ENCODE measurements around the gene UMODL1. TPM values are rescaled to one million over a fixed set of nuclear protein-coding genes. Genes with fewer than 3 reads are reported as not detected.

Gene UMODL1
- total RNA-seq, 1 donor from 2014 or later, result 0.49 TPM

DNA sequence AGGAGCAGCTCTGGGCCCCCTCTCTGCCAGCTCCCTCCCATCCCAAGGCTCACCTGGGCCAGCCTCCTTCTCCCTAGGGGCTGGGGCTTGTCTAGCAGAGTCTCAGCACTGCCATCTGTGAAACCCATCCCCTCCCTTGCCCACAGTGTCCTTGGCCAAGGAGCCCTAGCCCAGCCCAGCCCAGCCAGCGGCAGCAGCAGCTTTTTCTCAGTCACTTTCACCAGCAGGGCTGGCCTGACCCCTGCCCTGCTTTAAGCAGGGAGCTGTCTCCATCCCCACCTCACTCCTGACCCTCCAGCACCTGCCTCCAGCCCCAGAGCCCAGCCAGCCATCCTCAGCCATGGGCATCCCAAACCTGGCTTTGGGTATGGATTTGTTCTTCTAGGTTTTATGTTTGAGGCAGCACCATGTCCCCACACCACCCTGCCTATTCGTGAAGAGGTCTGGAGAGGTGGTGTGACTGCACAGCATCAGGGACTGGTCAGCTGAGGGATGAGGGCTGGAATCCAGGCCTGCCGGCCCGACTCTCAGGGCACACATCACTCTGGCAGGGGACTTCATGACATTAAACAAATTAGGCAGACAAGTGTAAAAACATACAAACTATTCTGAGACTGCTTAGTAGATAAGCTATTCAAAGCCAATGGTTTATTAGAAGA is 111.7 kb downstream of the UMODL1 start:
- Histone ChIP-seq H3K4me1 (no peaks in the 10 kb centered on the region), H3K9me3 (no peaks in the 10 kb centered on the region), H3K27ac (no peak overlapping the region), H3K36me3 (no peaks in the 10 kb centered on the region), H3K4me3 (no peak overlapping the region), H3K27me3 (no peaks in the 10 kb centered on the region)
- no peak for DNase-seq
- TF ChIP-seq, protein P1, sequence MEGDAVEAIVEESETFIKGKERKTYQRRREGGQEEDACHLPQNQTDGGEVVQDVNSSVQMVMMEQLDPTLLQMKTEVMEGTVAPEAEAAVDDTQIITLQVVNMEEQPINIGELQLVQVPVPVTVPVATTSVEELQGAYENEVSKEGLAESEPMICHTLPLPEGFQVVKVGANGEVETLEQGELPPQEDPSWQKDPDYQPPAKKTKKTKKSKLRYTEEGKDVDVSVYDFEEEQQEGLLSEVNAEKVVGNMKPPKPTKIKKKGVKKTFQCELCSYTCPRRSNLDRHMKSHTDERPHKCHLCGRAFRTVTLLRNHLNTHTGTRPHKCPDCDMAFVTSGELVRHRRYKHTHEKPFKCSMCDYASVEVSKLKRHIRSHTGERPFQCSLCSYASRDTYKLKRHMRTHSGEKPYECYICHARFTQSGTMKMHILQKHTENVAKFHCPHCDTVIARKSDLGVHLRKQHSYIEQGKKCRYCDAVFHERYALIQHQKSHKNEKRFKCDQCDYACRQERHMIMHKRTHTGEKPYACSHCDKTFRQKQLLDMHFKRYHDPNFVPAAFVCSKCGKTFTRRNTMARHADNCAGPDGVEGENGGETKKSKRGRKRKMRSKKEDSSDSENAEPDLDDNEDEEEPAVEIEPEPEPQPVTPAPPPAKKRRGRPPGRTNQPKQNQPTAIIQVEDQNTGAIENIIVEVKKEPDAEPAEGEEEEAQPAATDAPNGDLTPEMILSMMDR (IDR thresholded peaks at IDR 0.05), result no peak
- ATAC-seq, result no peak
- intact Hi-C loops (cut with DNase I), result no loop called here

DNA sequence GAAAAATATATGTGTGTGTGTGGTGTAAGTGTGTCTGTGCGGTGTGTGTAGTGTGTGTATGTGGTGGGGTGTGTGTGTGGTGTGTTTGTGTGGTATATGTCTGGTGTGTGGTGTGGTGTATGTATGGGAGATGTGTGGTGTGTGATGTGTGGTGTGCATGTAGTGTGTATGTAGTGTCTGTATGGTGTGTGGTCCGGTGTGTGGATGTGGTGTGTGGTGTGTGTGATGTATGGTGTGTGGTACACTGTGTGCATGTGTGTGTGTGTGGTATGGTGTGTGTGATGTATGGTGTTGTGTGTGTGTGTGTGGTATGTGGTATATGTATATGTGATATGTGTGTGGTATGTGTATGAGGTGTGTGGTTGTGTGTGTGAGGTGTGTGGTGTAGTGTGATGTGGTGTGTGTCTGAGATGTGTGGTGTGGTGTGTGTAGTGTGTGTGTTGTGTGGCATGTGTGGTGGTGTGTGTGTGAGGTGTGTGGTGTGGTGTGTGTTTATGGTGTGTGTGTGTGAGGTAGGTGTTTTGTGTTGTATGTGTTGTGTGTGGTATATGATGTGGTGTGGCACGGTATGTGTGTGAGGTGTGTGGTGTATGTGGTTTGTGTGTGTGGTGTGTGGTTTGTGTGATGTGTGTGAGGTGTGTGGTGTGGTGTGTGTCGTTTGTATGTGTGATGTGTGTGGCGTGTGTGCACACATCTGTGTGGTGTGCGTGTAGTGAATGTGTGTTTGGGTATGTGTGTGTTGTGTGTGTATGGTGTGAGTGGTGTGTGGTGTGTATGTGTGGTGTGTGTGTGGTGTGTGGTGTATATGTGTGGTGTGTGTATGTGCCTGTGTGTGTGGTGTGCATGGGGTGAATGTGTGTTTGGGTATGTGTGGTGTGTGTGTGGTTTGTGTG is 112.5 kb downstream of the UMODL1 start:
- ATAC-seq (no peak), DNase-seq (no peak)
- TF ChIP-seq, protein P1 (IDR thresholded peaks at IDR 0.05), result no peak
- H3K4me3 ChIP-seq, result no peak overlapping the region
- no peaks in the 10 kb centered on the region for H3K4me1 ChIP-seq
- H3K27me3 ChIP-seq, result no peaks in the 10 kb centered on the region
- H3K9me3 ChIP-seq, result no peaks in the 10 kb centered on the region
- H3K27ac ChIP-seq, result no peak overlapping the region
- intact Hi-C loops (cut with DNase I), result no loop called here
- H3K36me3 ChIP-seq, result no peaks in the 10 kb centered on the region

DNA sequence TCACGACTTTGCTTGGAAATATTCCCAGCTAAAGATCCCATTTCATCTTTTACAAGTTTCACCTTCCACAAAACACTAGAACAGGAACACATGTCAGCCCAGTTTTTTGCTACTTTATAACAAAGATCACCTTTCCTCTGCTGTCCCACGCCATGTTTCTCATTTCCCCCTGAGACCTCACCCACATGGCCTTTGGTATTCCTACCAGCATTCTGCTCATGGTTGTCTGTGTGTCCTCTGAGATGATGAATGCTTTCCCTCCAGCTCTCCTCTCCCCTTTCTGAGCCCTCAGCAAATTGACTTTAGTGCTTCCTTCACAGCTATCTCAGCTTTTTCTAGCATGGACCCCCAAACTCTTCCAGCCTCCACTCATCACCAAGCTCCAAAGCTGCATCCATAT is 115.5 kb downstream of the UMODL1 start:
- TF ChIP-seq, protein P1 (IDR thresholded peaks at IDR 0.05), result no peak
- H3K36me3 ChIP-seq, result no peaks in the 10 kb centered on the region
- no peaks in the 10 kb centered on the region for H3K27me3 ChIP-seq
- no peak for ATAC-seq
- H3K4me3 ChIP-seq, result no peak overlapping the region
- H3K27ac ChIP-seq, result no peak overlapping the region
- intact Hi-C loops (cut with DNase I), result no loop called here
- no peaks in the 10 kb centered on the region for H3K9me3 ChIP-seq
- DNase-seq, result no peak
- H3K4me1 ChIP-seq, result peaks cover 4% of the 10 kb centered on the region

DNA sequence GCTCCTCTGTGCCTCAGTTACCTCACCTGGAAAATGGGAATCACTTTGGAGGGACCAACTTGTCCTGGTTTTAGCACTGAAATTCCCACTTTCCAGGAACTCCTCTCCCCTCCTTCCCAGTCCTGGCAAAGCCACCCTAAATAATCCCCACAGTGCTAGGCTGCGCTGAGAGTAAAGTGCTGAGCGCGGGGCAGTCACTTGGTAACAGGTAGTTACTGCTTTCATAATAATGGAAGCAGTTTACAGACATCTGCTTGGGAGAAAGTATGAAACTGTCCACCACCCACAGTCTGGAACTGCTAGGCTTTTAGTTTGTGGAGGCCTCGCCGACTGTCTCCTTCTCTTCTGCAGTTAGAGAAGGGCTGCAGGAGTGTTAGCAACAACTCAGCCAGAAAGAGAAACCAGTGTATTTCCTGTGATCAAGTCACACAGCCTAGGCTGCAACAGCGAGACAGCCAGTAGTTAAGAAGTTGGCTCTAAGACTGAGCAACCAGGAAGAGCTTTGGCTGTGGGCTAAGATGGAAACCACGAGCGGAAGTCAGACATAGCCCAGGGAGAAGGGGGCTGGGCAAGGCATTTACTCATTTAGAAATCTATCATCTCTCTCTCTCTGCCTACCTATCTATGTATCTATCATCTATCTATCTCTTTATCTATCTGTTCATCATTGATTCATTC is 117.0 kb downstream of the UMODL1 start:
- H3K36me3 ChIP-seq, result no peaks in the 10 kb centered on the region

DNA sequence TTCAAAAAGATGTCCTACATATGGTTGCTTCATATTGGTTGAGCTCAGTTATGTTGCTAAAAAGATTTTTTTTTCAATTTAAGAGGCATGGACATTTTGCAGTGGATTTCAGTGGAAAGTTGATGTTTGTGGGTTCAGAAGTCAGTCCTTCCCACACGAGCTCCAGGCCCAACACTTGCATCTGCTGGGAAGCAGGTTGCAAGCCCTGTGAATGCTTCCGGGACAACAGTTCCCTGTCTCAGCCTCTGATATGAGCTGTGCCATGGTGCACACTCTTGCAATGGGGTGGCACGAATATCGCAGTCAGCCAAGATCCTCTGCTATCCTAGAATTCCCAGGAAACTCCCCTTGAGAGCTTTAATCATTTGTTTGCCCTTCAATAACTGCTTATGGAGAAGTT is 117.5 kb downstream of the UMODL1 start:
- Histone ChIP-seq H3K4me1 (peaks cover 4% of the 10 kb centered on the region), H3K27me3 (no peaks in the 10 kb centered on the region), H3K27ac (no peak overlapping the region), H3K36me3 (no peaks in the 10 kb centered on the region), H3K9me3 (no peaks in the 10 kb centered on the region), H3K4me3 (no peak overlapping the region)
- no peak for DNase-seq
- no peak for ATAC-seq
- TF ChIP-seq, protein P1 (IDR thresholded peaks at IDR 0.05), result no peak
- intact Hi-C loops (cut with DNase I), result no loop called here

More for the DNA sequence above, 117.0 kb downstream of the UMODL1 start:
- DNase-seq (no peak), ATAC-seq (peak; percentile 90)
- Histone ChIP-seq H3K4me3 (no peak overlapping the region), H3K9me3 (no peaks in the 10 kb centered on the region), H3K27ac (peak overlapping the region; percentile 80), H3K4me1 (peaks cover 4% of the 10 kb centered on the region), H3K27me3 (no peaks in the 10 kb centered on the region)
- intact Hi-C loops (cut with DNase I), result no loop called here
- TF ChIP-seq, protein P1 (IDR thresholded peaks at IDR 0.05), result no peak
